Keratinocyte (primary cell): ENCODE measurements around the gene CRTC1. TPM values are rescaled to one million over a fixed set of nuclear protein-coding genes. Genes with fewer than 3 reads are reported as not detected.

Experiments used
- DNase-seq: peaks from one replicate; pipeline ENCODE4 v3.0.0-alpha.2; 2011; ENCODE audit warnings: low read depth, missing footprints, low spot score
- FAIRE-seq: peaks from 2 replicates; lab custom pipeline; 2011; peaks lifted over from hg19 to GRCh38; lab: Jason Lieb, UNC
- H2AFZ ChIP-seq: 2 replicates; pipeline ENCODE4 v1.6.0; 2012; ENCODE audit warnings: low read length, control low read depth, inconsistent platforms; ENCODE audit not compliant: control insufficient read depth
- H3K27ac ChIP-seq: 2 replicates; pipeline ENCODE4 v1.5.1; 2011; ENCODE audit warnings: low read length; ENCODE audit not compliant: control insufficient read depth, insufficient read depth
- H3K27me3 ChIP-seq: 3 replicates; pipeline ENCODE4 v1.6.0; 2011; ENCODE audit warnings: low read length; ENCODE audit not compliant: control insufficient read depth, insufficient read depth; ENCODE audit errors: extremely low read depth
- H3K36me3 ChIP-seq, 2 experiments: 2 replicates in 1 of 2; 3 replicates in 1 of 2; pipeline ENCODE4 v1.5.1; 2011; ENCODE audit warnings: low read length in 2 of 2, mild to moderate bottlenecking in 1 of 2; ENCODE audit not compliant: control insufficient read depth in 2 of 2, insufficient read depth in 2 of 2; ENCODE audit errors: extremely low read depth in 1 of 2
- H3K4me1 ChIP-seq: 3 replicates; pipeline ENCODE4 v1.5.1; 2011; ENCODE audit warnings: low read length; ENCODE audit not compliant: control insufficient read depth, insufficient read depth; ENCODE audit errors: extremely low read depth
- H3K4me2 ChIP-seq: 3 replicates; pipeline ENCODE4 v1.6.0; 2011; ENCODE audit warnings: low read depth, low read length; ENCODE audit not compliant: control insufficient read depth, insufficient read depth; ENCODE audit errors: extremely low read depth
- H3K4me3 ChIP-seq, 3 experiments: fragments of 200-600 bp in 1 of 3; sonication (generic) in 1 of 3; 2 replicates in 2 of 3; 3 replicates in 1 of 3; pipeline ENCODE4 v1.5.1; 2011 to 2016; ENCODE audit warnings: low read length in 3 of 3, mild to moderate bottlenecking in 3 of 3, control low read depth in 2 of 3, inconsistent platforms in 1 of 3, low read depth in 1 of 3, mixed read lengths in 1 of 3, mixed run types in 1 of 3, moderate library complexity in 1 of 3; ENCODE audit not compliant: control insufficient read depth in 2 of 3, insufficient read depth in 2 of 3; ENCODE audit errors: extremely low read depth in 1 of 3
- H3K79me2 ChIP-seq: 2 replicates; pipeline ENCODE4 v1.6.0; 2012; ENCODE audit warnings: low read length; ENCODE audit not compliant: control insufficient read depth, insufficient read depth
- H3K9ac ChIP-seq: 3 replicates; pipeline ENCODE4 v1.6.0; 2011; ENCODE audit warnings: low read length; ENCODE audit not compliant: control insufficient read depth, insufficient read depth; ENCODE audit errors: extremely low read depth
- H3K9me1 ChIP-seq: 3 replicates; pipeline ENCODE4 v1.6.0; 2011; ENCODE audit warnings: low read length; ENCODE audit not compliant: control insufficient read depth, insufficient read depth; ENCODE audit errors: extremely low read depth
- H3K9me3 ChIP-seq: 2 replicates; pipeline ENCODE4 v1.5.1; 2012; ENCODE audit warnings: low read depth, low read length; ENCODE audit not compliant: control insufficient read depth
- H4K20me1 ChIP-seq: 3 replicates; pipeline ENCODE4 v1.6.0; 2011; ENCODE audit warnings: low read length; ENCODE audit not compliant: control insufficient read depth, insufficient read depth; ENCODE audit errors: extremely low read depth
- CTCF ChIP-seq, 3 experiments: IDR thresholded peaks in 1 of 3; conservative IDR thresholded peaks in 1 of 3; optimal IDR thresholded peaks in 1 of 3; 2 replicates in 2 of 3; 3 replicates in 1 of 3; pipeline versions ENCODE3 to v1.5.1; 2011; ENCODE audit warnings: low read length in 3 of 3, mild to moderate bottlenecking in 3 of 3, moderate library complexity in 2 of 3, control low read depth in 1 of 3, inconsistent platforms in 1 of 3; ENCODE audit not compliant: insufficient read depth in 2 of 3; ENCODE audit errors: extremely low read depth in 1 of 3
- EZH2 ChIP-seq: IDR thresholded peaks from one replicate; pipeline ENCODE4 v1.6.1; 2012; ENCODE audit warnings: inconsistent platforms, mild to moderate bottlenecking, low read length, moderate library complexity
- dilution Hi-C: fragments of 300-500 bp; cut with MboI; formaldehyde crosslinking; loops from one replicate; pipeline ENCODE4 v1.7.0; 2020; ENCODE audit warnings: low sequenced_read_pairs; ENCODE audit not compliant: extremely low pct_ligation_motif_present
- polyA plus RNA-seq, 5 experiments: library from polyadenylated mRNA; depleted of rRNA in 3 of 5; stranded (reverse) in 3 of 5; stranded (forward) in 1 of 5; unstranded in 1 of 5; fragments of >200 nt; gene quantifications; 1 replicate in 1 of 5; 2 replicates in 3 of 5; 3 replicates in 1 of 5; pipeline versions ENCODE4 v1.2.1 to v1.2.3, GENCODE V29; 2011 to 2012; ENCODE audit warnings: missing spikeins in 2 of 5, low read depth in 1 of 5, low replicate concordance in 1 of 5

Gene CRTC1
- polyA plus RNA-seq, 1 donor (not counting 4 experiments of a cell fraction or from before 2014, with no cell fraction given), result 0.54 TPM

DNA sequence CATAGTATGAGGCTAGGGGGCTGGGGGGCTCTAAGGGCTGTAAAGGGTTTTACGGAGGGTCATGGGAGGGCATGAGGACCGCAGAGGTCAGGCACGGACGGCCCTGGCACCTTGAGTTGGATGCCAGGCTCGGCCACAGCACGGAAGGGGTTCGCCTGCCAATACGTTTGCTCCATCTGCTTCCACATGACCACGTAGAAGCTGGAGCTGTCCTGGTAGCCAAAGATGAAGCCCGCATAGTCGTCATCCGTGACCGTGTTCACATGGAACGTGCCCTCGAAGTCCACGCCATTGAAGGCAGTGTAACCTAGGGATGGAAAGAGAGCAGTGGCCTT, 101.3 kb downstream of the CRTC1 start:
- dilution Hi-C loops, result no loop called here
- Histone ChIP-seq H3K9ac (no peak overlapping the region), H4K20me1 (no peaks in the 10 kb centered on the region), H3K4me3 (no peak overlapping the region), H3K27ac (no peak overlapping the region), H3K79me2 (no peaks in the 10 kb centered on the region), H3K9me1 (no peaks in the 10 kb centered on the region), H3K9me3 (no peaks in the 10 kb centered on the region), H3K4me1 (no peaks in the 10 kb centered on the region), H2AFZ (no peak overlapping the region), H3K4me2 (no peak overlapping the region), H3K36me3 (no peaks in the 10 kb centered on the region), H3K27me3 (peaks cover 61% of the 10 kb centered on the region)
- no peak for FAIRE-seq
- TF ChIP-seq CTCF (optimal IDR thresholded peaks at IDR 0.05 in 1 of 3, IDR thresholded peaks at IDR 0.05 in 1 of 3, conservative IDR thresholded peaks at IDR 0.05 in 1 of 3; ENCODE audit: extremely low read depth in 1 of 3, insufficient read depth in 2 of 3, low read length in 3 of 3) (no peak), EZH2 (no peak)
- DNase-seq, result no peak

- dilution Hi-C loops, result no loop called here
- Histone ChIP-seq H3K36me3 (no peaks in the 10 kb centered on the region), H3K9me3 (no peaks in the 10 kb centered on the region), H4K20me1 (no peaks in the 10 kb centered on the region), H3K9me1 (no peaks in the 10 kb centered on the region), H3K9ac (no peak overlapping the region), H3K27ac (no peak overlapping the region), H3K4me2 (no peak overlapping the region), H3K4me3 (no peak overlapping the region), H2AFZ (no peak overlapping the region), H3K27me3 (peaks cover 68% of the 10 kb centered on the region), H3K79me2 (no peaks in the 10 kb centered on the region), H3K4me1 (no peaks in the 10 kb centered on the region)
- DNase-seq, result no peak
- TF ChIP-seq CTCF (optimal IDR thresholded peaks at IDR 0.05 in 1 of 3, IDR thresholded peaks at IDR 0.05 in 1 of 3, conservative IDR thresholded peaks at IDR 0.05 in 1 of 3; ENCODE audit: extremely low read depth in 1 of 3, insufficient read depth in 2 of 3, low read length in 3 of 3) (no peak), EZH2 (no peak)
- FAIRE-seq, result no peak
Observed at GRCh38 chr19:18785179-18786124, 102.0 kb downstream of the CRTC1 start.
